GM18909 (cell line): ENCODE results near the gene LRPPRC.

Experiments
- ATAC-seq: cut with Tn5 transposase; IDR thresholded peaks from one replicate; pipeline ENCODE4 v1.9.1; 2021; ENCODE audit warnings: mild to moderate bottlenecking; ENCODE audit not compliant: unreplicated experiment, poor library complexity

LRPPRC gene

GRCh38 chr2:43984533-43984932 lies 11.3 kb downstream of the LRPPRC start:
- ATAC-seq, result no peak

DNA sequence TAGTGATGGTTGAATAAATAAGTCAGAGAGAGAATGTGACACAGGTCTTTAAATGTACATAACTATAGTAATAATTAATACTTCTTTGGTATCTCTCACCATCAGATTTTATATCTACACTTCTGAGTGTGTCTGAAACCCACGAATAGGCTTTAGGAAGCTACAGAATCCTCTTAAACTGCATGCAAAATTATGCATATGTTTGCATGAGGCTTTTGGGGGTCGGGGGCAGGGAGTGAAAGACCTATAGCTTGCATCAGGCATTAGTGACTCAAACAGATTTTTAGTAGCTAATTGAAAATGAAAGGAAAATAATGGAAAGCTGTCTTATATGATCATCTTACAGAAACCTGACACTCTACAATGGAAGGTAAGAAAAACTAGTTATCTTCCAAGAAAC lies 14.9 kb downstream of the LRPPRC start:
- no peak for ATAC-seq

- ATAC-seq, result no peak
These were observed 18.0 kb downstream of the LRPPRC start for GRCh38 chr2:43977677-43978375.

- no peak for ATAC-seq
These were observed 34.9 kb downstream of the LRPPRC start for GRCh38 chr2:43960921-43961320.

- no peak for ATAC-seq
These were observed 37.2 kb downstream of the LRPPRC start for GRCh38 chr2:43958397-43959275.

DNA sequence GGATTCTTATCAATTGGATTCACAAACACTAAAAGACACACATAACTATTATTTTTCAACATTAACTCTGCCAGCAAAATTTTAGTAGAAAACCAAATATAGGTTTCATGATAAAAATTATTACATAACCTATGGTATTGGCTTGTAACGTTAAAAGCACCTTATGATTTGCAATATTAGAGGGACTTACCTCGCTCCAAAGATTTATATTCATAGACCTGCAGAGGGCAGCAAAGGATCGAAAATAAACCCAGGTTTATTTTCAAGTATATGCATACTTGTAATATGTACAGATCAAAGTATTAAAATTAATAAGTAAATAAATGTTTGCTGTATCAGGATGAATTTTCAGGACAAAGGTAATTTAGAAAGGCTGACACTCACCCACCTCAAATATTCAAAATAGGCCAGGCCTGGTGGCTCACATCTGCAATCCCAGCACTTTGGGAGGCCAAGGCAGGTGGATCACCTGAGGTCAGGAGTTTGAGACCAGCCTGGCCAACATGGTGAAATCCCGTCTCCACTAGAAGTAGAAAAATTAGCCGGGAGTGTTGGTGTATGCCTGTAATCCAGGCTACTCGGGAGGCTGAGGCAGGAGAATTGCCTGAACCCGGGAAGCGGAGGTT lies 45.3 kb downstream of the LRPPRC start:
- no peak for ATAC-seq

DNA sequence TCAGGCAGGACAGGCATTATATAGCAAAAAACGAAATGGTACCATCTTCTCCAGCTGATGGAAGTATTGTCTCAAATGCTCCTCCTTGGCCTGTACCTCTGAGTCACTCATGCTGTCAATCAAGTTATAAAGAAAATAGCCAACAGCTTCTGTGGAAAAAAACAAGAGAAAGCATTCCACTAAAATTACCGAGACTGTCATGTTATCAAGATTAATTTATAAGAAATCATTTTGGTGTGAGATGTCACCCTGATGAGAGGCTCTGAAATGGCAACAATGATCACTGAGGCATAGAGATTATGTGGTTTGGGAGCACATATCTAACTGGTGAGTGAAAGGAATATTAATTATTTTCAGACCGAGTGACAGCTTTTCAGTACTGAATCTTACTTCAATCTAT lies 47.4 kb downstream of the LRPPRC start:
- no peak for ATAC-seq

GRCh38 chr2:43946685-43947084 lies 49.1 kb downstream of the LRPPRC start:
- no peak for ATAC-seq

- ATAC-seq, result no peak
These were observed 50.4 kb downstream of the LRPPRC start for GRCh38 chr2:43945439-43945838.

DNA sequence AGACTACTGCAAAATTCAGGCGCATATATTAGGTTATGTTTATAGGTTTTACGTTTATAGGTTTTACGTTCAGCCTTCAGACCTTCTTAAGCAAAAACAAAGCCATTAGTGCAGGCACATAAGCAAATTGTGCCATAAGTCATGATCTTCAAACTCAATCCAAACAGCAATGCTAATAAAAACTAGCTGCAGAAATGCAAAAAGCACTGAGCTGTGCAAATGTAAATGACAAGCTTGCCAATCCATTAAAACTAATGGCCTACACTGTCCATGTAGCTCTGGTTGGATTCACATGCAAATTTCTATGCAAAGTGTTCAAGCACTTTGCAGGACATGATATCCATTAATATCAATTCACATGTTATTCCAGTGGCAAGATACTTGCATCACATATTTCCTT lies 50.9 kb downstream of the LRPPRC start:
- no peak for ATAC-seq

GRCh38 chr2:43943809-43944452 lies 51.9 kb downstream of the LRPPRC start:
- ATAC-seq, result no peak

- ATAC-seq, result no peak
These were observed 52.5 kb downstream of the LRPPRC start for GRCh38 chr2:43943323-43943722.

GRCh38 chr2:43942881-43943280 lies 52.9 kb downstream of the LRPPRC start:
- no peak for ATAC-seq

DNA sequence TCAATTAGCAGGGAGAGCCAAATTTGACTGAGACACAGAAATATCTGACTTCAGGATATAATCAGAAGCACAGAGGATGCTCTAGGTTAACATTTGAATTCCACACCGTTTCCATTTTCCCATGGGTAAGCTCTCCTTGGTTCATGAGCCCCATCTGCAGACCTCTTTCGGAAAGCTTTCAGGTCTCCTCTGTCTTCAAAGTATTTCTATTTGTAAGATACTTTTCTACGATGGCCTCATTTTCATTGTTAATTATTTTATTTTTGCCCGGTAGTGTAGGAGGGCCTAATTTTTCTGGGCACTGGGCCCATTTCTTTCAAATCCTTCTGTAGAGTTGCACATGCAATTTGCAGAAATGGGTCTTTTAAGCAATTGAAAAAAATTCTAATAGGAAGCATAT lies 53.8 kb downstream of the LRPPRC start:
- ATAC-seq, result no peak

- no peak for ATAC-seq
These were observed 54.4 kb downstream of the LRPPRC start for GRCh38 chr2:43941359-43941758.

GRCh38 chr2:43939695-43940256 lies 56.0 kb downstream of the LRPPRC start:
- ATAC-seq, result no peak

DNA sequence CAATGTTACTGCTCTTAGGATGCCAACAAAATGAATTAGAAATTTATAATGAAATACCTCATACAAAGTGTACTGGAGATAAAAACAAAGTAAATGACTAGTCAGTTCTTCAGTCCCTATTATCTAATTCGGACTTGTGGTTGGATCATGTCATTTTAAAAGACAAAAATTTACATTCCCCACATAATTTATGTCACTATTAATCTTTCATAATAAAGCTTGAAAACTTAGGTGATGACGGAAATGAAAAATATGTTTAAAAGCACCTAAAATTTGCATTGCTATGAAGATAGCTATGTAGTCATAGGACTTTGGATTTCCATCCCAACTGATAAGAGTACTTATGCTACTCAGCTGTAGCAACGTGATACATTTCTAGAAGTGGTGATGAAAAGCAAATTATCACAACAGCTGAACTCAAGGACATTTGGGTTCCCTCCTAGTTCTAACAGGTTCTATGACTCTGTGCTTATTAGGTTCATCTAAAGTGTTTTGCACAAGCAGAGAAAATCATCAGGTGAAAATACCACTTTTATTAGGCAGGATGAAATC lies 58.4 kb downstream of the LRPPRC start:
- ATAC-seq, result no peak

GRCh38 chr2:43934567-43934966 lies 61.2 kb downstream of the LRPPRC start:
- no peak for ATAC-seq

- ATAC-seq, result no peak
These were observed 64.5 kb downstream of the LRPPRC start for GRCh38 chr2:43931293-43931692.

DNA sequence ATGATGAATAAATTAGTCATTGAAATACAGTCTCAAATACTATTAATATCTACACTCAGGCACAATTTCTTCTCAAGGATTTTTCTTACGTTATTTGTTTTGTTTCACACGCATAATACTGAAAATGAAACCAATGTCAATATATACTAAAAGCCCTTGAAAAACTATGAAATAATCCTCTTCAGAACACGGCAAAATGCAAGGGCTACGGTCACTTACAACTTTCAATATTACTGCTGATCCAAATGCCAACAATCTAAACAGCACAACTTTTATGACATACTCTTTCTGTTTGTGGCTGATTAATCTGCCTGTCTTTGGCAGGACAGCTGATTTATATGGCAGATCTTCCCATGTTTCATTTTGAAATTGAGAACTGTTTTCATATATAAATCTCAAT lies 68.3 kb downstream of the LRPPRC start:
- no peak for ATAC-seq
